HG03469 (cell line): ENCODE results near the gene SEPTIN3.
"Not testable (repeated sequence)": the region's sequence is repeated elsewhere in the genome, so short reads cannot be mapped to it uniquely, and the experiment has no call there.

Experiments
- ATAC-seq: cut with Tn5 transposase; IDR thresholded peaks from one replicate; pipeline ENCODE4 v1.9.1; 2021; ENCODE audit warnings: mild to moderate bottlenecking, moderate library complexity, moderate number of reproducible peaks; ENCODE audit not compliant: unreplicated experiment

Gene SEPTIN3

GRCh38 chr22:41940832-41941765 is 28.1 kb upstream of the SEPTIN3 start:
- ATAC-seq = peak; percentile 30

GRCh38 chr22:41943661-41944209 is 25.5 kb upstream of the SEPTIN3 start:
- ATAC-seq = no peak

- peak; percentile 53 for ATAC-seq
These were observed 22.4 kb upstream of the SEPTIN3 start, which contains the start of gene CENPM for GRCh38 chr22:41946629-41947423. CENPM (minus strand) TSS chr22:41947152; CDS start chr22:41947076, 76 bp downstream.

GRCh38 chr22:41947424-41948080 is 21.7 kb upstream of the SEPTIN3 start:
- ATAC-seq = no peak

GRCh38 chr22:41948142-41948541 is 21.1 kb upstream of the SEPTIN3 start:
- ATAC-seq = no peak

GRCh38 chr22:41948928-41949296 is 20.3 kb upstream of the SEPTIN3 start:
- ATAC-seq = not testable (repeated sequence)

- ATAC-seq = no peak
These were observed 19.8 kb upstream of the SEPTIN3 start for GRCh38 chr22:41949297-41949965.

- ATAC-seq = no peak
These were observed 17.3 kb upstream of the SEPTIN3 start, which contains the start of gene SMIM45 for GRCh38 chr22:41951898-41952474. SMIM45 (plus strand) TSS chr22:41952150.

- no peak for ATAC-seq
These were observed 16.5 kb upstream of the SEPTIN3 start for GRCh38 chr22:41952713-41953112.

GRCh38 chr22:41957941-41958556 is 11.2 kb upstream of the SEPTIN3 start:
- ATAC-seq = no peak

- no peak for ATAC-seq
These were observed 5.7 kb upstream of the SEPTIN3 start for GRCh38 chr22:41963453-41964111.

- ATAC-seq = no peak
These were observed 5.1 kb upstream of the SEPTIN3 start for GRCh38 chr22:41964112-41964491.

- ATAC-seq = no peak
These were observed 3.0 kb upstream of the SEPTIN3 start for GRCh38 chr22:41966225-41966606.

GRCh38 chr22:41966607-41967240 is 2.5 kb upstream of the SEPTIN3 start:
- no peak for ATAC-seq

- no peak for ATAC-seq
These were observed 642 bp upstream of the SEPTIN3 start for GRCh38 chr22:41968601-41969000.

- ATAC-seq = no peak
These were observed 1.4 kb downstream of the SEPTIN3 start for GRCh38 chr22:41970601-41971000.

GRCh38 chr22:41971431-41971830 is 2.2 kb downstream of the SEPTIN3 start:
- no peak for ATAC-seq

GRCh38 chr22:41974691-41975290 is 5.5 kb downstream of the SEPTIN3 start:
- no peak for ATAC-seq
